Body of pancreas (tissue), 4 donors: ENCODE data around the gene VWDE. TPM values are rescaled to one million over a fixed set of nuclear protein-coding genes. Genes with fewer than 3 reads are reported as not detected.

ENCODE experiments used
- ATAC-seq: fragments of 150-250 bp; one replicate; pipeline ENCODE4 v1.9.1; 2016
- DNase-seq, 4 donors: peaks; one replicate each; pipeline ENCODE4 v3.0.0-alpha.2; 2019
- H3K27ac ChIP-seq, 4 donors: fragments of 200-600 bp; sonication (generic); 1 replicate in 3 of 4; 2 replicates in 1 of 4; pipeline versions ENCODE4 v1.5.1 to v1.6.1; 2016 to 2019; ENCODE audit warnings: mild to moderate bottlenecking in 1 of 4, mixed read lengths in 1 of 4, moderate library complexity in 1 of 4
- H3K27me3 ChIP-seq, 2 donors: fragments of 200-600 bp; sonication (generic); one replicate each; pipeline ENCODE4 v1.6.0; 2016; ENCODE audit warnings: mild to moderate bottlenecking in 1 of 2
- H3K36me3 ChIP-seq, 2 donors: fragments of 200-600 bp; sonication (generic); replicated peaks in 1 of 2; 2 replicates each; pipeline ENCODE4 v1.5.1; 2016; ENCODE audit warnings: low read depth in 2 of 2; ENCODE audit not compliant: insufficient read depth in 1 of 2
- H3K4me1 ChIP-seq: fragments of 200-600 bp; sonication (generic); one replicate; pipeline ENCODE4 v1.6.0; 2016
- H3K4me3 ChIP-seq, 2 donors: fragments of 200-600 bp; sonication (generic); 1 replicate in 1 of 2; 2 replicates in 1 of 2; pipeline ENCODE4 v1.5.1; 2016 to 2019
- H3K9me3 ChIP-seq, 3 donors: fragments of 200-600 bp; sonication (generic); 1 replicate in 2 of 3; 2 replicates in 1 of 3; pipeline ENCODE4 v1.5.1; 2016
- CTCF ChIP-seq, 7 experiments: fragments of 450-650 bp in 4 of 7; fragments of 200-600 bp in 3 of 7; sonication (generic) in 3 of 7; IDR thresholded peaks; one replicate each; pipeline ENCODE4 v1.5.1; 2016 to 2019; ENCODE audit warnings: antibody characterized with exemption in 7 of 7
- POLR2A ChIP-seq, 3 donors: fragments of 450-650 bp; IDR thresholded peaks; one replicate each; pipeline ENCODE4 v1.6.1; 2016; ENCODE audit warnings: antibody characterized with exemption in 3 of 3, mild to moderate bottlenecking in 2 of 3
- WGBS, 2 donors: methylation state at CpG; one replicate each; pipeline ENCODE4 v1.1.5; 2017; 5-methylcytosine and 5-hydroxymethylcytosine counted together
- intact Hi-C: fragments of 100-400 bp; cut with DNase I; formaldehyde crosslinking; loops from one replicate; pipeline ENCODE4 v1.15.1; 2023
- total RNA-seq, 2 donors: library from RNA; depleted of rRNA; stranded (reverse); fragments of >200 nt; gene quantifications; one replicate each; pipeline ENCODE4 v1.1.0, GENCODE V29; 2016

The VWDE gene
- total RNA-seq, 2 donors from 2014 or later: 1.6 to 2.6 TPM

- intact Hi-C loops: no loop called here
- Histone ChIP-seq H3K4me3 (no peak overlapping the region), H3K9me3 (no peaks in the 10 kb centered on the region), H3K27me3 (no peaks in the 10 kb centered on the region), H3K36me3 (no peaks in the 10 kb centered on the region), H3K4me1 (no peaks in the 10 kb centered on the region), H3K27ac (no peak overlapping the region)
- 43 to 65% methylated on average over 4 of the region's 4 CpGs for WGBS, 2 donors
- TF ChIP-seq POLR2A (IDR thresholded peaks at IDR 0.05): no peak
- no peak for TF ChIP-seq CTCF (IDR thresholded peaks at IDR 0.05)
- DNase-seq: no peak
- ATAC-seq: no peak
Measured at GRCh38 chr7:12351843-12352242, 51.8 kb downstream of the VWDE start.

- no peaks in the 10 kb centered on the region for H3K36me3 ChIP-seq
- H3K27ac ChIP-seq: no peak overlapping the region
- H3K9me3 ChIP-seq: no peaks in the 10 kb centered on the region
- no peak for DNase-seq
- TF ChIP-seq POLR2A (IDR thresholded peaks at IDR 0.05) (no peak), CTCF (IDR thresholded peaks at IDR 0.05) (no peak)
- intact Hi-C loops: no loop called here
- no peaks in the 10 kb centered on the region for H3K27me3 ChIP-seq
- no peaks in the 10 kb centered on the region for H3K4me1 ChIP-seq
- no peak overlapping the region for H3K4me3 ChIP-seq
- 89 to 91% methylated on average over 3 of the region's 3 CpGs for WGBS, 2 donors
- no peak for ATAC-seq
Measured at GRCh38 chr7:12350971-12351370, 52.7 kb downstream of the VWDE start.

- no peak for ATAC-seq
- no peaks in the 10 kb centered on the region for H3K4me1 ChIP-seq
- DNase-seq: no peak
- H3K27me3 ChIP-seq: no peaks in the 10 kb centered on the region
- intact Hi-C loops: no loop called here
- TF ChIP-seq POLR2A (IDR thresholded peaks at IDR 0.05): no peak
- no peak for TF ChIP-seq CTCF (IDR thresholded peaks at IDR 0.05)
- no peaks in the 10 kb centered on the region for H3K36me3 ChIP-seq
- no peak overlapping the region for H3K4me3 ChIP-seq
- WGBS, 2 donors: 88 to 90% methylated on average over 2 of the region's 2 CpGs
- H3K27ac ChIP-seq: no peak overlapping the region
- H3K9me3 ChIP-seq: no peaks in the 10 kb centered on the region
Measured at GRCh38 chr7:12337095-12337494, 66.6 kb downstream of the VWDE start.

- Histone ChIP-seq H3K27me3 (no peaks in the 10 kb centered on the region), H3K36me3 (no peaks in the 10 kb centered on the region), H3K27ac (no peak overlapping the region), H3K9me3 (no peaks in the 10 kb centered on the region), H3K4me1 (no peaks in the 10 kb centered on the region), H3K4me3 (no peak overlapping the region)
- no peak for DNase-seq
- TF ChIP-seq CTCF (IDR thresholded peaks at IDR 0.05) (no peak), POLR2A (IDR thresholded peaks at IDR 0.05) (no peak)
- no peak for ATAC-seq
- intact Hi-C loops: loop anchor here (5.0 to 10.0 kb wide), 2 partner anchors 257 to 904 kb away; no protein-coding TSS in a partner anchor
- 59 to 66% methylated on average over 6 of the region's 6 CpGs for WGBS, 2 donors
Measured at GRCh38 chr7:12328888-12329770, 74.5 kb downstream of the VWDE start.
